Measurements from ENCODE around the gene RTP5.
A peak's percentile ranks its signal among the peaks of the same experiment; 100 is the strongest.

The RTP5 gene

GRCh38 chr2:241858206-241859016 is 11.1 kb upstream of the RTP5 start, which contains the start of gene PDCD1:
PDCD1 (minus strand) TSS chr2:241858894; CDS start chr2:241858838, 56 bp downstream.
- peak; percentile 69 for DNase-seq

GRCh38 chr2:241859017-241859435 is 10.5 kb upstream of the RTP5 start:
- no peak for DNase-seq

- peak; percentile 72 for DNase-seq
These were observed 9.9 kb upstream of the RTP5 start for GRCh38 chr2:241859436-241860183.

- no peak for DNase-seq
These were observed 9.1 kb upstream of the RTP5 start for GRCh38 chr2:241860184-241861078.

GRCh38 chr2:241861264-241861663 is 8.3 kb upstream of the RTP5 start:
- no peak for DNase-seq

DNA sequence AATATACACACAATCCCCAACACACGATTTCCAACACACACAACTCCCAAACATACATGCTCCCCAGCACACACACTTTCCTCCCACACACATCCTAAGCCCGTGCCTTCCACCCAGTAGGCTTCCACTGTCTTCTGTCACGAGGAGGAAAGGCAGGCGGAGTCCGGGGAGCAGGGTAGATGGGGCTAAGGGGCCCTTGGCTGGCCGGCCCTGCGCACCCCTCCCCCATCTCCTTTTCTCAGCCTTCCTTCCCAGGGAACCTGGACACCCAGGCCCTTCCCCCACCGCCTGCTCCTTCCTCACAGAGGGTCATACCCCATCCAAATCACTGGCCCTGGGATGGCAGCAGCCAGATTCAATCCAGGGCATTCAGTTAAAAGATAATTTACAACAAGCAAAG is 7.4 kb upstream of the RTP5 start:
- no peak for DNase-seq

DNA sequence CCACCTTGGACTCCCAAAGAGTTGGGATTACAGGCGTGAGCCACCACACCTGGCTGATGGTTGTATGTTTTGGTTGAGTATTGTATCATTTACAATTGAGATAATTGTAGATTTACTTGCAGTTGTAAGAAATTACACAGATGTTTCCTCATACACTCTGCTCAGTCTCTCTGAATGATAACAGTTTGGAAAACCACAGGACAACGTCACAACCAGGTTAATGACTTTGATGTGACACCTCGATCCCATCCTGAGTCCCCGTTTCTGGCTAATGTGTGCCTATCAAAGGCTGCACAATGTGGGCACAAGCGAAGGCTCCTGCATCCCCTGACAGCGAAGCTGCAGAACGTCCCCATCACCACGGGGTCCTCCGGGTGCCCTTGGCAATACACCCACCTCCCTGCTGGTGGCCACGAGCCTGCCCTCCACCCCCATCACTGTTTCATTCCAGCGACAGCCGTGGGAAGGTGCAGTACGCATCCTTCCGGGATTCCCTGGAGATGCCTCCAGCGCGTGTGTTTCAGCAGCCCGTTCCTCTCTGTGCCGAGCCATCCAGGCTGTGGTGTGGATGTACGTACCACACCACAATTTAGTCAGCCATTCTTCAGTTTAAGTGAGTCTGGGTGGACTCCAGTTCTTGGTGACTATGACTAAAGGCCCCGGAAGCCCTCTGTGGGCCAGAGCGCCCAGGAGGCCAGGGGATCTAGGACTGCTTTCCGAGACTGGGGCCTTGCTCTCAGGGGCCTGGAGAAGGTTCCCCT is 6.6 kb upstream of the RTP5 start:
- DNase-seq: no peak

DNA sequence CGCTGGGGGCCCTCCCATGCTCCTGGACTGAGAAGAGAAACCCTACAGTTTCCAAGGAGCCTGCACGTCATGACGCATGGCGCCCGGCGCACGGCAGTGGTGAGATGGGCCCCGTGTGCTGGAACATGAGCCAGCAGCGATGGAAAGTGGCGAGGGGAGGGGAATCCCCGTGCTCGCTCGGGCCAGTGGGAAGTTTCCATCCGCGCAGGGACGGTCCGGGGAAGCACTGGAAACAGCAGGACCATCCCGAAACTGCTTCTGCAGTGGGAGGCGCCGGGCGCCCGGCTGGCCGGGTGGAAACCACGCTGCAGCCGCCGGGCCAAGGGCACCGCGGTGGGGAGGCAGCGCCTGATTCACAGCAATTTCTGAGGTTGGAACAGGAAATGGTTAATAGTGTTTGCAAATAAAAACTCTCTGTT is 6.0 kb upstream of the RTP5 start:
- peak; percentile 47 for DNase-seq

GRCh38 chr2:241864168-241864849 is 5.2 kb upstream of the RTP5 start:
- DNase-seq: no peak

GRCh38 chr2:241864850-241865213 is 4.7 kb upstream of the RTP5 start:
- DNase-seq: no peak

DNA sequence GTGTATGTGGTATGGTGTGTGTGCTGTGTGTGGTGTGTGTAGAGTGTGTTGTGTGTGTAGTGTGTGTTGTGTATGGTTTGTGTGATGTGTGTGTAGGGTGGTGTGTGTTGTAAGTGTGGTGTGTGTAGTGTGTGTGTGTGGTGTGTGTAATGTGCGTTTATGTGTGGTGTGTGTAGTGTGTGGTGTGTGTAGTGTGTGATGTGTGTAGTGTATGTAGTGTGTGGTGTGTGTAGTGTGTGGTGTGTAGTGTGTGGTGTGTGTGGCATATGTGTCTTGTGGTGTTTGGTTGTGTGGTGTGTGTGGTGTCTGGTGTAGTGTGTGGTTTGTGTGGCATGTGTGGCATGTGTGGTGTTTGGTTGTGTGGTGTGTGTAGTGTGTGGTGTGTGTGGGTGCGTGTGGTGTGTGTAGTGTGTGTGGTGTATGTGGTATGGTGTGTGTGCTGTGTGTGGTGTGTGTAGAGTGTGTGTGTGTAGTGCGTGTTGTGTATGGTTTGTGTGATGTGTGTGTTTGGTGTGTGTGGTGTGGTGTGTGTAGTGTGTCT is 4.0 kb upstream of the RTP5 start:
- no peak for DNase-seq

DNA sequence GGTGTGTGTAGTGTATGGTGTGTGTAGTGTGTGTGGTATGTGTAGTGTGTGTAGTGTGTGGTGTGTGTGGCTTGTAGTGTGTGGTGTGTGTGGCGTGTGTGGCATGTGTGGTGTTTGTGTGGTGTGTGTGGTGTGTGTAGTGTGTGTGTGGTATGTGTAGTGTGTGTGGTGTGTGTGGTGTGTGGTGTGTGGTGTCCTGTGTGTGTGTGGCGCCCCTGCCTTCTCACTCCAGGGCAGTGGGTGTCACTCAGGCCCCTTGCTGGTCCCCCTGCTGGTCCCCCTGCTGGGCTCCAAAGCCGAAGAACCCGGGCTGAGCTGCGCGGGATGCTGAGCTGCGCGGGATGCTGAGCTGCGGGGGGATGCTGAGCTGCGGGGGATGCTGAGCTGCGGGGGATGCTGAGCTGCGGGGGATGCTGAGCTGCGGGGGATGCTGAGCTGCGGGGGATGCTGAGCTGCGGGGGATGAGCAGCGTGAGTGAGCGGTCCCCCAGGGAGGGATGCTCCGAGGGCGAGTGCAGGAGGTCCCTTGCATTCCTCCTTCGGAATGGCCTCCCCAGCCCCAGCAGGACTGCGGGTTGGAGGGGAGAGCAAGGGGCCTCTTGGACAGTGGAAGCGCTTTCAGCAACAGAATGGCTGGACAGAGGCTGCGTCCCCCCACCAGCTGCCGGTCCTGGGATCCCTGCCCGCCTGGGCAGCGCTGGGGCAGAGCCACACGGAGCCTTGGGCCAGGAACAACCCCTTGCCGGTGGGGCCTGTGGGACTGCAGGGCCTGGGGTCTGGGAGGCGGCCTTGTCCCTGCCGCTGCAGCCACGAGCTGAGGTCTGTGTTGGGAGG is 3.4 kb upstream of the RTP5 start:
- no peak for DNase-seq

DNA sequence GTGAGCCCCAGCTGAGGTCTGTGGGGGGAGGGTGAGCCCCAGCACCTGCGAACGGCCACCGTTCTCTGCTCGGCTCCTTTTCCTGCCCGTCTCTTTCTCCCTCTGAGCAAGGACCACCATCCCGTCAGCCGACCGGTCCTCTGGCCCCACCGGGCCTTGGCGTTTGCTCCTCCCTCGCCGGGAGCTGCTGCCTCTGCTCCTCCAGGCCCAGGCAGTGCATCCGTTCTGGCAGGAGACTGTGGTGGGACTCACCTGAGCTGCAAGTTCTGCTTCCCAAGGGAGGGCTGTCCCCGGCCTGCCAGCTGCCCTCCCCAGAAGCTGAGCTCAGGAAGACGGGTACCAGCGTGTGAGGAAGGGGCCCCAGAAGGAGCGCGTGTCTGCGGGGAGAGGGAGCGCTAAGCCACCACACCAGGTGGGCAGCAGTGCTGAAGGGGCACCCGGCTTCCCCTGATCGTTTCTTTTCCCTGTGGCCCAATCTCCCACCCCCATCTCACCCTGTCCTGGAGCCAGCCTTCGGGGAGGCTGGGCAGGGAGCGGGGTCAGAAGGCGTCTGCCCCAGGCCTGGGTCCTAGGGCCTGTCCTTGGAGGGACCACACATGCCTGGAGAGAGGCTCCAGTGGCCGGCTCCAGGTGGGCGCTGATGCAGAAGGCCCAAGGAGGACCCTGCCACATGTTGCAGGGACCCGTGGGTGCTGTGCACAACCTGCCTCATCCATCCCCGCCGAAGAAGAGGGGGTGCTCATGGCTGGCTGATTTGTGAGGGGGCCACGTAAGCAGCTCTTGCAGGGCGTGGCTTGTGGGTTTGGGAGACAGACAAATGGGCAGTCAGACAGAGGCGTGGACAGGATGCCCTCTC is 2.5 kb upstream of the RTP5 start:
- no peak for DNase-seq

GRCh38 chr2:241867776-241868420 is 1.6 kb upstream of the RTP5 start:
- peak; percentile 56 for DNase-seq

- no peak for DNase-seq
These were observed 858 bp upstream of the RTP5 start for GRCh38 chr2:241868661-241869081.

GRCh38 chr2:241870081-241870541 is 582 bp downstream of the RTP5 start:
- DNase-seq: no peak

- no peak for DNase-seq
These were observed 1.3 kb downstream of the RTP5 start for GRCh38 chr2:241870611-241871537.

Measured in activated naive CD4-positive, alpha-beta T cell treated with anti-CD3 and anti-CD28 coated beads, Interleukin-2, amount 50 U/mL, for 16 hours (primary cell).